Ishikawa (cell line): ENCODE measurements around the gene CIROP.

Experiments
- RAD21 ChIP-seq: IDR thresholded peaks from 2 replicates; pipeline ENCODE4 v1.6.1; 2012; ENCODE audit warnings: low read depth
- TCF12 ChIP-seq: IDR thresholded peaks from 2 replicates; pipeline ENCODE4 v1.6.1; 2012; ENCODE audit warnings: low read depth
- TF ChIP-seq, protein P1 (sequence below): IDR thresholded peaks from 2 replicates; pipeline ENCODE4 v1.6.1; 2012

DNA sequence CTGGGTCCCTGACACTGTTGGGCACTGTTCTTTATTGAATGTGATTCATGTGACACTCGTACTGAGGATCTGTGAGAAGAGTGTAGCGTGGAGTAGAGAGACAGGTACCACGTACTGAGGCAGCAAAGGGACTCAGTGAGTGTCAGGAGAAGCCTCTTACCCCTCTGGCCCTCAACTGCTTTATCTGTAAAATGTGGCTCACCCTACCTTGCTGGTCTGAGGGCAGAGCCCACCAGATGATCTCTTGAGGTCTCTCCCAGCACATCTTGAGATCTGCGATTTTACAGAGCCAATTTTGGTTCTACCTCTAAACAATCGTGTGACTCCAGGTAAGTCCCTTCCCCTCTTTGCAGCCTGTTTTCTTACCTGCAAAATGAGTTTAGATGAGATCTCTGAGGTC, 11.1 kb upstream of the CIROP start:
- TF ChIP-seq, protein P1, sequence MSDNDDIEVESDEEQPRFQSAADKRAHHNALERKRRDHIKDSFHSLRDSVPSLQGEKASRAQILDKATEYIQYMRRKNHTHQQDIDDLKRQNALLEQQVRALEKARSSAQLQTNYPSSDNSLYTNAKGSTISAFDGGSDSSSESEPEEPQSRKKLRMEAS: no peak
- no peak for TF ChIP-seq RAD21
- no peak for TF ChIP-seq TCF12
